ENCODE measurements around the gene CD226.
"Not testable (repeated sequence)": the region's sequence is repeated elsewhere in the genome, so short reads cannot be mapped to it uniquely, and the experiment has no call there.

CD226 gene

DNA sequence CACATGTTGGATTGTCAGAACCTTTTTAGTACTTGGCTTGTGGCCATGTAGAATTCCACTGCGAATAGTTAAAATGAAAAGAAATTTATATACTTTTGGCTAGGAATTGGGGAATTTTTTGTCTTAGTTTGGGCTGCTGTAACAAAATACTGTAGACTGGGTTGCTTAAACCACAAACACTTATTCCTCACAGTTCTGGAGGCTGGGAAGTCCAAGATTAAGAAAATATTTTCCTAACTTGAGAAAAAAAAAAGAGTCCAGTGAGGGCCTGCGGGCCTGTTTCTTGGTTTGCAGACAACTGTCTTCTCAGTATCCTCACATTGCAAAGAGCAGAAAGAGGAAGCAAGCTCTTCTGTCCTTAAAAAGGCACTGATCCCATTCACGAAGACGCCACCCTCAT is 81.9 kb downstream of the CD226 start:
- DNase-seq = no peak

GRCh38 chr18:69864802-69865201 is 82.9 kb downstream of the CD226 start:
- DNase-seq = not testable (repeated sequence)

DNA sequence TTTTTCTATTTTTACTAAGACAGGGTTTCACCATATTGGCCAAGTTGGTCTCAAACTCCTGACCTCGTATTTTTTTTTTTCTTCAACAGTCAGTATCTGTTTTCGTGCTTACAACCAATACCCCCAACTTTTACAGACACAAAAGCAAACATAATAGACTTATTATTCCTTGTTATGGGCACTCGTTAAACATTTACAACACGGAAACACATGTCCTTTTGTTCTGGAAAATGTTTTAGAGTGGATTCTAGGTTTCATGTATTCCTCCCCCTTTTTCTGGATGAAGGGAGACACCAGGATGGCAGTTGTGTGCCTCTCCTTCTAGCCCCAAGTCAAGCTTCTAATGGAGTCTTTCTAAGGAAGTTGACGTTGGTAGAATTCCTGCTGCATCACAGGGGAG is 88.8 kb downstream of the CD226 start:
- DNase-seq = no peak

DNA sequence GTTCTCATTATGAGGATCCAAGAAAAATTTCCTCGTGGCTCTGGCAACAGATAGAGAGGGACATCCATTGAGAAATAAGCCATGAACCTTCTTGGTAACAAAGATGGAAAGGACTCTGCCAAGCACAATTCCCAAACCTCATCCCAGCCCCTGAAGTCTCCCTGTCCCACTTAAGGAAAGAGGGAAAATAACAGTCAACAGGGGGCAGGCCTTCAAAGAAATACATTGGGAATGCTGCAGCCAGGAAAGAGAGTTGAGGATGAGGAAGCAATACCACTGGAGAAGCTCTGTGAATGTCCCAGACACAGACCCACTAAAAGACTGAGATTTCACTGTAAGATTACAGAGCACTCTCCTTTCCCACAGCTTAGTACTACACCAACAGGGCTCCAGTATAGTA is 93.2 kb downstream of the CD226 start:
- DNase-seq = no peak

DNA sequence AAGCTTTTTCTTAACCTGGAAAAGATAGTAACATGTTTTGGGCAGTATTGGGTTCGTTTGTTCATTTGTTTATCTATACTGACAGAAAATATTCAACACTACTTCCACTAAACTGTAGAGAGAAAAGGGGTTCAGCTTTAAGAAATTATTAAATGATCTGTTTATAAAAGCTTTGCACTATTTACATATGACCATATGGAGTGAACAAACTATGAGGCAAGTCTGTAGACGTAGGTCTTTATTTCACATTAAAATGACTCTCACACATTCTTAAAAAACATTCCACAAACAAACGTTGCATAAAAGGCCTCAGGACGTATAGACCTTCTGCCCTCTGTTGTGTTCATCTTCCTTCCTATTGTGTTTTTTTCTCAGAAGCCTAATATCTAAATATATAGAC is 94.6 kb downstream of the CD226 start:
- no peak for DNase-seq

GRCh38 chr18:69845593-69846506 is 101.8 kb downstream of the CD226 start:
- peak; percentile 94 for DNase-seq

DNA sequence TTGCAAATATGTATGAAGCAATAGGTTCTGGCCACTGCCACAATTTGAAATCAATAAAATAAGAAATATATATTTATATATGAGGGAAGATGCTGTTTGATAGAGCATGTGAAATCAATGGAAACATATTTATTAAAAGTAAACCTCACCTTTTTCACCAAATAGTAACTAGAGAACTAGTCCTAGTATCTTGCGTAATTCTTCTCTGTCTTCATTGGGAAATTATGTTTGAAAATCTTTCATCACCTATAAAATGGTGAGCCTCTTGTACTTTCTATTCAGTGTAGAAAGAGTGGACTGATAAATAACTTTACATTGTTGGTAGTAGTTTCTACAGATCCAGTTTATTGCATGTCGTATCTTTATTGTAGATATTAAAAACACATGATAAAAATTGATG is 103.0 kb downstream of the CD226 start:
- DNase-seq = no peak

DNA sequence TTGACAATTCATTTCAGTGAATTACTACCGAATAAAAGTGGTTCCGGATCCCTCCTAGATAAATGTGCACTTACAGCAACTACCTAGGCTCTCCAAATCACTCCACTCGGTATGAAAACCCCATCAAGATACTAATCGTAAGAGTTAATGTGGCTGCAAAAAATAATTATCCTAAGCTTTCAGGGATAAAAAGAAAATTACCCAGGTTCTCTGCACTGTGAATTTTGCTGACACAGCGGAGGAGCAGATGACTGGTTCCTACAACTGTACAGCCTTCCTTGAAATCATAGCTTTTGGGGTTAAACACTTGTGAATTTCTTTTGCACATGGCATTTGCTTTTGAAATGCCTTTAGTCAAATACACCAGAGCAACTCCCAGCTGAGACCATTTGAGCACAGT is 104.7 kb downstream of the CD226 start:
- no peak for DNase-seq

DNA sequence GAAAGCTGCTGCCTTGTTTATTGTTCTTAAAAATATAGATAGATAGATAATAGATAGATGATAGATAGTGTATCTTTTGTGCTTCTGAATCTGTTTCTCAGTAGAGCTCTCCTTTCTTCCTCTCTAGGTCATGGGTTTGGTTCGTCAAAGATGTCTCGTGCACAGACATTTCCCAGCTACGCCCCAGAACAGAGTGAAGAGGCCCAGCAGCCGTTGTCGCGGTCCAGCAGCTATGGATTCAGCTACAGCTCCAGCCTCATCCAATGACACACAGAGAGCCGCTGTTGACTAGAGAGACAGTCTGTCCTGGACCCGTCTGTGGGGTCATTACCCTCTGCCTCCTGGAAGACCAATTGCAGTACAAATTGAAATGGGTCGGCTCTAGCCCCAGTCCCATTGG is 106.6 kb downstream of the CD226 start:
- no peak for DNase-seq

- no peak for DNase-seq
Observed at GRCh38 chr18:69840445-69840844, 107.2 kb downstream of the CD226 start.

DNA sequence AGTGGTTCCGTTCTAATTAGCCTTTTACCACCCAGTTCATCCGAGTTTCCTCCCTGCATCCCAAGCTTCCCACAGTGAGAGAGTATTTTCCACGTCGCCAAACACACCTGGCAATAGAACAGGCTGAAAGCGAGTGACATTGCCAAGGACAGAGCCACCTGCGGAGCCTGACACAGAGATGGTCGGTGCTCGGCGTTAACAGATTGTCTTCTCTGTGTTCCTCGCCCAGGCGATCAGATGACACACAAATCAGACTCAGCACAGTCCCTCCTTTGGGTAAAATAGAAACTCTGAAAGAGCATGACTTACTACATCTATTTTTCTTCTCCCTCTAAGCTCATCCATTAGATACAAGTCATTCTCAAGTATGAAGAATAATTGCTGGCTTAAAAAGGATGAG is 107.7 kb downstream of the CD226 start:
- no peak for DNase-seq

DNA sequence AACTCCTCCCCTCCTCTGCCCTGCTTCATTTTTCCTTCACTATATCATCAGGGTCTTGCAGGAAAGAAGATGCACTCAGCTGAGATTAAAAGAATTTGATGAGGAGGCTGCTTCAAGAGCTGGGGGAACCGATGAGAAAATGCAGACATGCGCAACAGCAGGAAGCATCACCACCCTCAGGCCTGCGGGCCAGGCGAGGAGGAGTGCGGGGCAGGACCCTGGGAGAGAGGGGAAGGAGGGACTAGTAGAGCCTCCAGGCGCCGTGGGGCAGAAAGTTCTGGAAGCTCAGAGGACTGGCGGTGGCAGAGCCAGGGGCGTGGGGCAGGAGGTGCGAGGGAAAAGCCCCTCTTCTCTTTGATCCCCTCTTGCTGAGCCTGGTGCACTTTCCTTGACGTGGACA is 108.2 kb downstream of the CD226 start:
- DNase-seq = no peak

GRCh38 chr18:69838620-69839411 is 108.9 kb downstream of the CD226 start:
- DNase-seq = no peak

DNA sequence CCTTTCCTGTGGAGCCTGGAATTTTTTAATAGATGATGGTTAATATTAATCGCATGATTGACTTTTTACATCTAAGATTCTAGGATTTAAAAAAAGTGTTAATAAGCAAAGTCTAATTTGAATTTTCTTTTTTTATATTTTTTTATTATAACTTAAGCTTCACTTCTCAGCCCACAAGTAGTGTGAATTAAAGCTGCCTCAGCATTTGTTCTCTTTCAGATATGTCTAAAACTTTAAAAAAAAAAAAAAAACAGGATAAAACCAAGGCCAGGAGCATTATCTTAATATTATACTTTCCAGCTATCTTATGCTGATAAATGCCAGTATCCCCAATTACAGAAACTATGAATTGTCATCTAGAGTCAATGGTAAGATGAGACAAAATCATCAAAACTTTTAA is 109.7 kb downstream of the CD226 start:
- no peak for DNase-seq

DNA sequence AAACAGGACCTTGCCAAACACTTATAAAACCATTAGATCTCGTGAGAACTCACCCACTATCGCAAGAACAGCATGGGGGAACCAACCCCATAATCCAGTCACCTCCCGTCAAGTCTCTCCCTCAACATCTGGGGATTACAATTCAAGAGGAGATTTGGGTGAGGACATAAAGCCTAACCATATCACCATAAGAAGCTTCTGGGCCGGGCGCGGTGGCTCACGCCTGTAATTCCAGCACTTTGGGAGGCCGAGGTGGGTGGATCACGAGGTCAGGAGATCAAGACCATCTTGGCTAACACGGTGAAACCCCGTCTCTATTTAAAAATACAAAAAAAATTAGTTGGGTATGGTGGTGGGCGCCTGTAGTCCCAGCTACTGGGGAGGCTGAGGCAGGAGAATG is 112.7 kb downstream of the CD226 start:
- DNase-seq = not testable (repeated sequence)

- DNase-seq = no peak
Observed at GRCh38 chr18:69830189-69830588, 117.5 kb downstream of the CD226 start.

DNA sequence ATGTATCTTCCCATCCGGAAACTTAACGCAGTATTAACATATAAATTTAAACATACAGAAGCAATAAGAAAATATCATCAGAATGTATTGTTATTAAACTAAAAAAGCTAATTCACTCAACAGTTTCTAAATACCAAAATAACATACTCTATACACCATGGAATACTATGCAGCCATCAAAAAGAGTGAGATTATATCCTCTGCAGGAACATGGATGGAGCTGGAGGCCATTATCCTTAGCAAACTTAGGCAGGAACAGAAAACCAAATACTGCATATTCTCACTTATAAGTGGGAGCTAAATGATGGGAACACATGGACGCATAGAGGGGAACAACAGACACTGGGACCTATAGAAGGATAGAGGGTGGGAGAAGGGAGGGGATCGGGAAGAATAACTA is 127.1 kb downstream of the CD226 start:
- DNase-seq = no peak

GRCh38 chr18:69819460-69819859 is 128.2 kb downstream of the CD226 start:
- DNase-seq = no peak

DNA sequence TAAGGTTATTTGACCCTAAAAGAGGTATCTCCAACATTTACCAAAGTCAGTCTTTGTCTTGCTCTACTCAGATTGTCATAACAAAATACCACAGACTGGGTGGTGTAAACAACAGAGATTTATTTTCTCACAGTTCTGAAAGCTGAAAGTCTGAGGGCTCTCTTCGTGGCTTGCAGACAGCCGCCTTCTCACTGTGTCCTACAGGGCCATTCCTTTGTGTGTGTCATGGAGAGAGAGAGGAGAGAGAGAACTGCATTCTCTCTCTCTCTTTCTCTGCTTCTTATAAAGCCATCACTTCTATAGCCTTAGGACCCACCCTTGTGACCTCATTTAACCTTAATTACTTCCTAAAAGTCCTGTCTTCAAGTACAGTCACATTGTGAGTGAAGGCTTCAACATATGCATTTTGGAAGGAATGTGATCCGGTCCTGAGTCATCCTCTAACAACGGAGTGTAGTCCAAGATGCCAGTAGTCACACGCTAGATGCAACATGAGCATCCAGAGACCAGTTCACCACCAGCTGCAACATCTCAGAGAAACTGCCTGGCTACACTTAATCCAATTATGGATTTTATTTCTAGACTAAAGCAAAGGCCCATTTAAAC is 130.2 kb downstream of the CD226 start:
- DNase-seq = no peak

DNA sequence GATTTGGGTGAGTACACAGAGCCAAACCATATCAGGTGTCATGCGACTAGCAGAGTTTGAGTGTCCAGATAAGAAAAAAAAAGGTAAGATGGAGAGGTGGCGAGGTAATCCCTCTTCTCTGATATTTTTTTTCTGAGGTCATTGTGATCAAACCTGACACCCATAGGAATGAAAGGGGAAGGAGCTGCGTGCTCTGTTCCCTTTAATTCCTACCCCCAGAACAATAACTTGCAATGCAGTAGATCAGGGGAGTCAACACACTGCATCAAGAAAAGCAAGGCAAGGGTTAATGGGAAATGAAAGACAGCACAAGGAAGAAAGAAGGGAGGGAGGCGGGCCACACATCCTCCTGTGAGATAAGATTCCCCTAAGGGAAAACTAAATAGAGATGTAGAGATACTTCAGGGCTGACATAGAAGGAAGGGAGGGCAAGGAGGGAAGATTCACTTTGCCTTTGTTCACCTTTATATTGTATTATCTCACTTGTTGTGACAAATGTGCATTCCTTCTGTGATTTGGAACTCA is 132.8 kb downstream of the CD226 start:
- no peak for DNase-seq

DNA sequence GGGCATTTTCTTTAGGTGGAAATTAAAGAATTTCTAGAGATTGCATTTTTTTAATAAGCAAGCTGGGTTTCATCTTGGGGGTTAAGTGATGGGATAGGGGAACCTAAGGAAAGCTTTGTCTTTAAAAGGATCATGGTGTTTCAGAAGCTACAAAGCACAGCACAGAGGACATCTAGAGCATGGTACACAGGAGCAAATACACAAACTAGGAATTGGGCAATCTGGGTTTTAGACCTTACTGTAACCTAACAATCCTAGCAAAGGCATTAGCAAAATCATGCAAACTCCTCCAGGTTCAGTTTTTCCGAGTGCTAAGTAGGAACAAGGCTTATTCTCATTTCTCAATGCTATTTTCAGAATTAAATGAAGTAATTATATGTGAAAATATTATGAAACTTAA is 134.1 kb downstream of the CD226 start:
- no peak for DNase-seq

DNA sequence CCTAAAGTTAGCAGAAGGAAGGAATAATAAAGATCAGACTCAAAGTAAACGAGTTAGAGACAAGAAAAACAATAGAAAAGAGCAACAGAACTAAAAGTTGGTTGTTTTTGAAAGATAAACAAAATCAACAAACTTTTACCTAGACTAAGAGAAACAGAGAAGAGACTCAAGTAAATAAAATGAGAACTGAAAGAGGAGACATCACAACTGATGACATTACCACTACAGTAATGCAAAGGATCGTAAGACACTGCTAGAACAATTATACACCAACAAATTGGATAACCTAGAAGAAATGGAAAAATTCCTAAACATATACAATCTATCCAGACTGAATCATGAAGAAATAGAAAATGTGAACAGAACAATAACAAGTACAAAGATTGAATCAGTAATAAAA is 139.3 kb downstream of the CD226 start:
- no peak for DNase-seq

- no peak for DNase-seq
Observed at GRCh38 chr18:69804776-69805501, 142.7 kb downstream of the CD226 start.

All from NCI-H526 treated with DMSO at 0.1 percent for 48 hours (cell line).